Measurements from ENCODE around the gene ASB7.

DNA sequence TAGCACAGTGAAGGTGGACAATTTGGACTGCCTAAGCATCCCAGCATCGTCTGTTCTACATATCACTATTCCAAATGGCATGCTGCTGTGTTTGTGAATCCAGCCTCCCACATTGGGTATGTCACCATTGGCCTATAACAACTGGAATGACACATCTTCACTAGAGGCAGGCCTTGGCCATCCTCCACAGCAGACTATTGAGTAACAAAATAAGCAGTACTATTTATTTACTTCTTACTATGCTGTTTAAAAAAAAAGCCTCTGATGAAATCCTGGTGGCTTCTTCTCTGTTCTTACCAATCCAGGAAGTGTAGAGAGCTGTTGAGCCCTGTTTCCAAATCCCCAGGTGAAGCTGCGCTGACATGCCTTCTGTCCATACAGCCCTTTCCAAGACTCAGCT, 43.1 kb upstream of the ASB7 start:
- TF ChIP-seq, protein P1, sequence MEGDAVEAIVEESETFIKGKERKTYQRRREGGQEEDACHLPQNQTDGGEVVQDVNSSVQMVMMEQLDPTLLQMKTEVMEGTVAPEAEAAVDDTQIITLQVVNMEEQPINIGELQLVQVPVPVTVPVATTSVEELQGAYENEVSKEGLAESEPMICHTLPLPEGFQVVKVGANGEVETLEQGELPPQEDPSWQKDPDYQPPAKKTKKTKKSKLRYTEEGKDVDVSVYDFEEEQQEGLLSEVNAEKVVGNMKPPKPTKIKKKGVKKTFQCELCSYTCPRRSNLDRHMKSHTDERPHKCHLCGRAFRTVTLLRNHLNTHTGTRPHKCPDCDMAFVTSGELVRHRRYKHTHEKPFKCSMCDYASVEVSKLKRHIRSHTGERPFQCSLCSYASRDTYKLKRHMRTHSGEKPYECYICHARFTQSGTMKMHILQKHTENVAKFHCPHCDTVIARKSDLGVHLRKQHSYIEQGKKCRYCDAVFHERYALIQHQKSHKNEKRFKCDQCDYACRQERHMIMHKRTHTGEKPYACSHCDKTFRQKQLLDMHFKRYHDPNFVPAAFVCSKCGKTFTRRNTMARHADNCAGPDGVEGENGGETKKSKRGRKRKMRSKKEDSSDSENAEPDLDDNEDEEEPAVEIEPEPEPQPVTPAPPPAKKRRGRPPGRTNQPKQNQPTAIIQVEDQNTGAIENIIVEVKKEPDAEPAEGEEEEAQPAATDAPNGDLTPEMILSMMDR (conservative IDR thresholded peaks at IDR 0.05 in 1 of 2, IDR thresholded peaks at IDR 0.05 in 1 of 2; ENCODE audit: low read depth in 1 of 2, low read length in 2 of 2), result no peak
- TF ChIP-seq EZH2 (IDR thresholded peaks at IDR 0.05; ENCODE audit: low read length, missing control alignments), result no peak
